GM19455 (cell line): ENCODE measurements around the gene GTF3C6.
"Not testable (repeated sequence)": the region's sequence is repeated elsewhere in the genome, so short reads cannot be mapped to it uniquely, and the experiment has no call there.

ENCODE experiments used
- ATAC-seq: cut with Tn5 transposase; IDR thresholded peaks from one replicate; pipeline ENCODE4 v1.9.1; 2021; ENCODE audit not compliant: unreplicated experiment

The GTF3C6 gene

DNA sequence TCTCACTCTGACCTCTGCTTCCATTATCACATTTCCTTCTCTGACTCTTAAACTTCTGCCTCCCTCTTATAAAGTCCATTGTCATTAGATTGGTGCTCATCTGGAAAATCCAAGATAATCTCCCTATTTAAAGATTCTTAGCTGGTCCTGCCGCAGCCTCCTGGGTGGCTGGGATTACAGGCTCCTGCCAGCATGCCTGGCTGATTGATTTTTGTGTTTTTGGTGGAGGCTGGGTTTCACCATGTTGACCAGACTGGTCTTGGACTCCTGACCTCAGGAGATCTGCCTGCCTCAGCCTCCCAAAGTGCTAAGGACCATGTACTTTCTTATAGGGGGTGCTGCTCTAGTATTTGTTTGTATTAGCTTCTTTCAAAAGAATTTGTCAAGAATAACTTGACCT, 18.1 kb downstream of the GTF3C6 start:
- no peak for ATAC-seq

DNA sequence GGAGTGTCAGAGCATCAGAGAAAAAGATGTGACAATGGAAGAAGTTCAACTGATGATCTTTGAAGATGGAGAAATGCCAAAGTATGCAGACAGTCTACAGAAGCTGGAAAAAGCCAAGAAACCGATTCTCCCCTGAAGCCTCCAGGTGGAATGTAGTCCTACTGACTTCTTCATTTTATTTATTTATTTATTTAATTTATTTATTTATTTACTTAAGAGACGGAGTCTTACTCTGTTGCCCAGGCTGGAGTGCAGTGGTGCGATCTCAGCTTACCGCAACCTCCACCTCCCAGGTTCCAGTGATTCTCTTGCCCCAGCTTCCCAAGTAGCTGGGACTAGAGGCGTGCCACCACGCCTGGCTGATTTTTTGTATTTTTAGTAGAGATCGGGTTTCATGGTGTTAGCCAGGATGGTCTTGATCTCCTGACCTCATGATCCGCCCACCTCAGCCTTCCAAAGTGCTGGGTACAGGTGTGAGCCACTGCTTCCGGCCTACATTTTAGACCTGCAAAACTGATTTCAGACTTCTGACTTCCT, 21.1 kb downstream of the GTF3C6 start:
- ATAC-seq = no peak

GRCh38 chr6:110980227-110980626, 21.7 kb downstream of the GTF3C6 start:
- ATAC-seq = no peak

- ATAC-seq = no peak
Measured at GRCh38 chr6:110980648-110981047, 22.1 kb downstream of the GTF3C6 start.

- no peak for ATAC-seq
Measured at GRCh38 chr6:110981202-110981600, 22.7 kb downstream of the GTF3C6 start.

GRCh38 chr6:110990840-110991576, 32.5 kb downstream of the GTF3C6 start:
- no peak for ATAC-seq

GRCh38 chr6:110996691-110997090, 38.2 kb downstream of the GTF3C6 start:
- no peak for ATAC-seq

- no peak for ATAC-seq
Measured at GRCh38 chr6:110999634-111000270, 41.2 kb downstream of the GTF3C6 start.

DNA sequence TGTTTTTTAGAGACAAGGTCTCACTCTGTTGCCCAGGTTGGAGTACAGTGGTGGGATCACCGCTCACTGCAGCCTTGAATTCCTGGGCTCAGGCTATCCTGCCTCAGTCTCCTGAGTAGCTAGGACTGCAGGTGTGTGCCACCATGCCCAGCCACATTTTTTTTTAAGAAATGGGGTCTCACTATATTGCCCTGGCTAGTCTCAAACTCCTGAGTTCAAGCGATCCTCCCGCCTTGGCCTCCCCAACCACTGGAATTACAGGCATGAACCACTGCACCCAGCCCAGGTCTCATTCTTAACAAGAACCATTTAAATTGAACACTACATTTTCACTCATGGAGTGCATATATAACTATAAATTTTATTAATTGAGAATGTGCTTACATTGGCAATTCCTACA, 43.8 kb downstream of the GTF3C6 start:
- no peak for ATAC-seq

GRCh38 chr6:111011360-111012142, 53.0 kb downstream of the GTF3C6 start:
- no peak for ATAC-seq

GRCh38 chr6:111012143-111012452, 53.6 kb downstream of the GTF3C6 start:
- ATAC-seq = no peak

DNA sequence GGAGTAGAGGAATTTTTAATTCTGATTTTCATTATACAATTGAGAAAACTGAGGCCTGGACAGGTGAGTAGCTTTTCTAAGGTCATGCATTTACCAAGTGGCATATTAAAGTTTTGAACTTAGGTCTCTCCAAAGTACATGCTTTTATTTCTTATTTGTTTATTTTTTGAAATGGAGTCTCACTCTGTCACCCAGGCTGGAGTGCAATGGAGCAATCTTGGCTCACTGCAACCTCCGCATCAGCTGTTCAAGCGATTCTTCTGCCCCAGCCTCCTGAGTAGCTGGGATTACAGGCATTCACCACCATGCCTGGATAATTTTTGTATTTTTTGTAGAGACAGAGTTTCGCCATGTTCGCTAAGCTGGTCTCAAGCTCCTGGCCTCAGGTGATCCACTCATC, 54.0 kb downstream of the GTF3C6 start:
- not testable (repeated sequence) for ATAC-seq

GRCh38 chr6:111013144-111013915, 54.8 kb downstream of the GTF3C6 start:
- no peak for ATAC-seq

- ATAC-seq = no peak
Measured at GRCh38 chr6:111015389-111016124, 57.1 kb downstream of the GTF3C6 start.

GRCh38 chr6:111017241-111017640, 58.7 kb downstream of the GTF3C6 start:
- ATAC-seq = not testable (repeated sequence)
